Lower leg skin (tissue), 3 donors: ENCODE measurements around the gene VPS41.

Source experiments
- CTCF ChIP-seq, 3 donors: fragments of 450-650 bp; IDR thresholded peaks; one replicate each; pipeline ENCODE4 v1.5.1; 2016; ENCODE audit warnings: antibody characterized with exemption in 3 of 3, mild to moderate bottlenecking in 3 of 3, moderate library complexity in 2 of 3
- POLR2A ChIP-seq, 2 donors: fragments of 450-650 bp; IDR thresholded peaks; one replicate each; pipeline ENCODE4 v1.6.1; 2016 to 2017; ENCODE audit warnings: antibody characterized with exemption in 2 of 2, mild to moderate bottlenecking in 1 of 2, moderate library complexity in 1 of 2

GRCh38 chr7:38932509-38933168 lies 23.6 kb upstream of the VPS41 start:
- TF ChIP-seq CTCF (IDR thresholded peaks at IDR 0.05) (no peak), POLR2A (IDR thresholded peaks at IDR 0.05) (no peak)
